GM21528 (cell line): ENCODE results near the gene B4GALNT1.
"Not testable (repeated sequence)": the region's sequence is repeated elsewhere in the genome, so short reads cannot be mapped to it uniquely, and the experiment has no call there.

ENCODE experiments used
- ATAC-seq: cut with Tn5 transposase; IDR thresholded peaks from one replicate; pipeline ENCODE4 v1.9.1; 2021; ENCODE audit warnings: mild to moderate bottlenecking, moderate library complexity; ENCODE audit not compliant: unreplicated experiment, low FRiP score

The B4GALNT1 gene

GRCh38 chr12:57632958-57633840 lies at the start of gene B4GALNT1:
Gene B4GALNT1, minus strand, starts transcription at chr12:57633201. Its CDS starts 1,069 bp downstream, at chr12:57632132.
- ATAC-seq, result peak; percentile 67

- ATAC-seq, result no peak
Measured at GRCh38 chr12:57679697-57680096, 46.7 kb upstream of the B4GALNT1 start.

- ATAC-seq, result not testable (repeated sequence)
Measured at GRCh38 chr12:57677947-57678346, 44.9 kb upstream of the B4GALNT1 start.

- no peak for ATAC-seq
Measured at GRCh38 chr12:57674691-57675090, 41.7 kb upstream of the B4GALNT1 start.

GRCh38 chr12:57672801-57673200 lies 39.8 kb upstream of the B4GALNT1 start:
- ATAC-seq, result no peak

- not testable (repeated sequence) for ATAC-seq
Measured at GRCh38 chr12:57671811-57672210, 38.8 kb upstream of the B4GALNT1 start.

GRCh38 chr12:57669691-57670090 lies 36.7 kb upstream of the B4GALNT1 start:
- not testable (repeated sequence) for ATAC-seq

- no peak for ATAC-seq
Measured at GRCh38 chr12:57666897-57667296, 33.9 kb upstream of the B4GALNT1 start.

GRCh38 chr12:57665066-57665820 lies 32.2 kb upstream of the B4GALNT1 start:
- not testable (repeated sequence) for ATAC-seq

- ATAC-seq, result no peak
Measured at GRCh38 chr12:57661376-57661775, 28.4 kb upstream of the B4GALNT1 start.

- ATAC-seq, result no peak
Measured at GRCh38 chr12:57658890-57659289, 25.9 kb upstream of the B4GALNT1 start.

GRCh38 chr12:57657744-57658143 lies 24.7 kb upstream of the B4GALNT1 start:
- ATAC-seq, result no peak

GRCh38 chr12:57656408-57656807 lies 23.4 kb upstream of the B4GALNT1 start:
- ATAC-seq, result not testable (repeated sequence)

- no peak for ATAC-seq
Measured at GRCh38 chr12:57655541-57656240, 22.7 kb upstream of the B4GALNT1 start.

GRCh38 chr12:57654042-57654441 lies 21.0 kb upstream of the B4GALNT1 start:
- no peak for ATAC-seq

- ATAC-seq, result not testable (repeated sequence)
Measured at GRCh38 chr12:57646659-57647049, 13.7 kb upstream of the B4GALNT1 start.

- not testable (repeated sequence) for ATAC-seq
Measured at GRCh38 chr12:57645990-57646658, 13.1 kb upstream of the B4GALNT1 start.

GRCh38 chr12:57641699-57642442 lies 8.9 kb upstream of the B4GALNT1 start:
- ATAC-seq, result no peak

- no peak for ATAC-seq
Measured at GRCh38 chr12:57640175-57641042, 7.4 kb upstream of the B4GALNT1 start.
